IMR-90 (cell line): Measurements from ENCODE around the gene EMID1. TPM values are rescaled to one million over a fixed set of nuclear protein-coding genes. Genes with fewer than 3 reads are reported as not detected.

ENCODE experiments used
- ATAC-seq: fragments of 200-7000 bp; cut with Tn5 transposase; 2 replicates; pipeline ENCODE4 v1.9.1; 2020; ENCODE audit warnings: low read depth, mild to moderate bottlenecking, moderate library complexity
- BruUV-seq: library from RNA; stranded (reverse); fragments of 400-500 nt; replicated peaks from 2 replicates; lab custom pipeline; 2021; lab: Mats Ljungman, UMichigan
- CTCF ChIA-PET: fragments of 300-600 bp; formaldehyde crosslinking; extraction: SDS; loops from one replicate; lab custom pipeline; 2021; ENCODE audit warnings: antibody characterized with exemption; lab: Yijun Ruan, JAX
- POLR2A ChIA-PET: fragments of 300-600 bp; sonication (Branson Sonifier 250); formaldehyde crosslinking; loops from one replicate; lab custom pipeline; 2022; ENCODE audit warnings: antibody characterized with exemption; ENCODE audit not compliant: unreplicated experiment; lab: Charles Lee
- DNase-seq: peaks from one replicate; pipeline ENCODE4 v3.0.0; 2013
- H2AFZ ChIP-seq: replicated peaks from 2 replicates; pipeline ENCODE3; 2013; ENCODE audit warnings: low read length, mild to moderate bottlenecking; ENCODE audit not compliant: poor library complexity
- H2AK5ac ChIP-seq: 2 replicates; pipeline ENCODE4 v1.6.1; 2013; ENCODE audit warnings: low read depth, low read length, inconsistent platforms
- H2AK9ac ChIP-seq: replicated peaks from 2 replicates; pipeline ENCODE3; 2013; ENCODE audit warnings: mild to moderate bottlenecking, low read depth, low read length, moderate library complexity; ENCODE audit not compliant: poor library complexity
- H2BK120ac ChIP-seq: 2 replicates; pipeline ENCODE4 v1.6.1; 2013; ENCODE audit warnings: low read depth, low read length, inconsistent platforms
- H2BK15ac ChIP-seq: 3 replicates; pipeline ENCODE4 v1.6.1; 2013; ENCODE audit warnings: low read depth, low read length, inconsistent platforms
- H2BK20ac ChIP-seq: 2 replicates; pipeline ENCODE4 v1.6.1; 2013; ENCODE audit warnings: low read depth, mild to moderate bottlenecking, inconsistent platforms, low read length, moderate library complexity
- H2BK5ac ChIP-seq: 2 replicates; pipeline ENCODE4 v1.6.1; 2013; ENCODE audit warnings: mild to moderate bottlenecking, low read depth, low read length, inconsistent platforms; ENCODE audit not compliant: poor library complexity, severe bottlenecking
- H3K14ac ChIP-seq: replicated peaks from 2 replicates; pipeline ENCODE4 v1.6.1; 2013; ENCODE audit warnings: low read depth, low read length, inconsistent platforms
- H3K18ac ChIP-seq: 2 replicates; pipeline ENCODE4 v1.6.1; 2013; ENCODE audit warnings: low read depth, low read length, control low read depth
- H3K23ac ChIP-seq: 2 replicates; pipeline ENCODE4 v1.6.1; 2013; ENCODE audit warnings: low read depth, low read length, inconsistent platforms
- H3K27ac ChIP-seq: 2 replicates; pipeline ENCODE4 v1.5.1; 2013; ENCODE audit warnings: mild to moderate bottlenecking, control low read depth, low read length; ENCODE audit not compliant: insufficient read depth
- H3K27me3 ChIP-seq: 2 replicates; pipeline ENCODE4 v1.6.1; 2013; ENCODE audit warnings: low read length; ENCODE audit not compliant: control insufficient read depth, insufficient read depth
- H3K36me3 ChIP-seq: 2 replicates; pipeline ENCODE4 v1.6.1; 2013; ENCODE audit warnings: low read length, mixed read lengths; ENCODE audit not compliant: control insufficient read depth, insufficient read depth
- H3K4ac ChIP-seq: 2 replicates; pipeline ENCODE4 v1.6.1; 2013; ENCODE audit warnings: low read depth, low read length, inconsistent platforms
- H3K4me1 ChIP-seq: 2 replicates; pipeline ENCODE4 v1.6.1; 2013; ENCODE audit warnings: low read length, mixed read lengths; ENCODE audit not compliant: control insufficient read depth, insufficient read depth
- H3K4me2 ChIP-seq: 2 replicates; pipeline ENCODE4 v1.6.1; 2013; ENCODE audit warnings: low read depth, mild to moderate bottlenecking, control low read depth, low read length, moderate library complexity
- H3K4me3 ChIP-seq: 2 replicates; pipeline ENCODE4 v1.5.1; 2013; ENCODE audit warnings: low read depth, mild to moderate bottlenecking, control low read depth, low read length, moderate library complexity; ENCODE audit not compliant: insufficient read depth
- H3K56ac ChIP-seq: 2 replicates; pipeline ENCODE4 v1.6.1; 2013; ENCODE audit warnings: low read length, inconsistent platforms; ENCODE audit not compliant: insufficient read depth; ENCODE audit errors: extremely low read depth
- H3K79me1 ChIP-seq, 2 experiments: 2 replicates each; pipeline ENCODE4 v1.6.1; 2013; ENCODE audit warnings: low read length in 2 of 2, inconsistent platforms in 1 of 2, low read depth in 1 of 2
- H3K9ac ChIP-seq: 2 replicates; pipeline ENCODE4 v1.6.1; 2013; ENCODE audit warnings: low read depth, low read length, control low read depth
- H3K9me1 ChIP-seq: 2 replicates; pipeline ENCODE4 v1.6.1; 2013; ENCODE audit warnings: low read length, inconsistent platforms; ENCODE audit not compliant: insufficient read depth
- H3K9me3 ChIP-seq: 2 replicates; pipeline ENCODE4 v1.6.1; 2013; ENCODE audit warnings: low read length; ENCODE audit not compliant: control insufficient read depth, insufficient read depth
- H4K20me1 ChIP-seq: 2 replicates; pipeline ENCODE4 v1.6.1; 2013; ENCODE audit warnings: low read length, inconsistent platforms; ENCODE audit not compliant: insufficient read depth
- H4K5ac ChIP-seq: 2 replicates; pipeline ENCODE4 v1.6.1; 2013; ENCODE audit warnings: mild to moderate bottlenecking, low read depth, low read length, control low read depth
- H4K8ac ChIP-seq, 2 experiments: 2 replicates each; pipeline ENCODE4 v1.6.1; 2013; ENCODE audit warnings: low read depth in 2 of 2, low read length in 2 of 2, control low read depth in 1 of 2, inconsistent platforms in 1 of 2
- H4K91ac ChIP-seq: 2 replicates; pipeline ENCODE4 v1.6.1; 2013; ENCODE audit warnings: low read depth, low read length, inconsistent platforms; ENCODE audit not compliant: insufficient read depth
- CEBPB ChIP-seq: IDR thresholded peaks from 2 replicates; pipeline ENCODE4 v1.6.1; 2012; ENCODE audit warnings: low read depth, low read length, improper control_type of control experiment
- RAD21 ChIP-seq: IDR thresholded peaks from 2 replicates; pipeline ENCODE4 v1.6.1; 2012; ENCODE audit warnings: low read length, improper control_type of control experiment
- RFX5 ChIP-seq: IDR thresholded peaks from 2 replicates; pipeline ENCODE4 v1.8.0; 2012; ENCODE audit warnings: low read depth, mild to moderate bottlenecking, low read length, moderate library complexity
- WGBS, 2 experiments: methylation state at CpG; one replicate each; pipeline versions ENCODE4 v1.1.5 to v1.1.7; 2013; ENCODE audit warnings: missing lambda C conversion rate in 2 of 2; ENCODE audit not compliant: insufficient read length in 1 of 2; ENCODE audit errors: extremely low coverage in 2 of 2; 5-methylcytosine and 5-hydroxymethylcytosine counted together
- dilution Hi-C: fragments of 300-500 bp; cut with HindIII; formaldehyde crosslinking; loops from one replicate; pipeline ENCODE4 v1.14.3; 2018; ENCODE audit warnings: low sequenced_read_pairs; ENCODE audit not compliant: unreplicated experiment
- in situ Hi-C: fragments of 300-500 bp; cut with MboI; formaldehyde crosslinking; loops from 3 replicates; pipeline ENCODE4 v1.14.3; 2019; ENCODE audit warnings: low sequenced_read_pairs, inconsistent platforms, mixed read lengths
- intact Hi-C: fragments of 100-400 bp; cut with micrococcal nuclease; formaldehyde crosslinking; loops from 2 replicates; pipeline ENCODE4 v1.10.0; 2022
- polyA plus RNA-seq, 3 experiments: library from polyadenylated mRNA; depleted of rRNA; stranded (reverse); fragments of >200 nt; gene quantifications; 2 replicates each; pipeline ENCODE4 v1.2.3, GENCODE V29; 2012; ENCODE audit warnings: low replicate concordance in 1 of 3
- total RNA-seq: library from RNA; depleted of rRNA; stranded (reverse); fragments of >200 nt; gene quantifications from 2 replicates; pipeline ENCODE4 v1.2.3, GENCODE V29; 2012

EMID1 gene
- total and polyA plus RNA-seq, 2 of the 4 experiments (the other 2 are of a cell fraction), result 0.54 to 1.3 TPM

- TF ChIP-seq RFX5, result no peak
Measured at GRCh38 chr22:29253561-29254285, 48.0 kb downstream of the EMID1 start (continued).

- no peak overlapping the region for H2BK120ac ChIP-seq
- no peak overlapping the region for H2AK5ac ChIP-seq
- no peak overlapping the region for H3K23ac ChIP-seq
- no TSS peak for BruUV-seq
- no peaks in the 10 kb centered on the region for H4K20me1 ChIP-seq
- POLR2A ChIA-PET, result no interaction called here
- H3K27me3 ChIP-seq, result no peaks in the 10 kb centered on the region; the same call in 1 of the 2 replicates
- no peak overlapping the region for H3K4ac ChIP-seq
- CTCF ChIA-PET, result no interaction called here
- no peak overlapping the region for H2AFZ ChIP-seq
- TF ChIP-seq CEBPB (no peak), RAD21 (no peak)
- H2BK15ac ChIP-seq, result no peak overlapping the region
- H3K56ac ChIP-seq, result no peak overlapping the region
- H3K9me1 ChIP-seq, result 0 out of 2 replicates have a peak, but pooled peaks cover 2% of the 10 kb centered on the region
- H3K36me3 ChIP-seq, result no peaks in the 10 kb centered on the region; the same call in 1 of the 2 replicates
- no peak overlapping the region for H4K91ac ChIP-seq
- WGBS, 2 experiments, result no CpG with 5 or more reads among the region's 4 CpGs
- no peak overlapping the region for H3K27ac ChIP-seq
- dilution Hi-C loops (no loop called here), intact Hi-C loops (loop anchor here (2.0 kb wide), 1 partner anchor 651 kb away; no protein-coding TSS in a partner anchor), in situ Hi-C loops (no loop called here)
- DNase-seq (no peak), ATAC-seq (no peak)
- H2BK5ac ChIP-seq, result no peak overlapping the region
- H4K8ac ChIP-seq, result no peak overlapping the region
- H4K5ac ChIP-seq, result no peak overlapping the region
- no peak overlapping the region for H2BK20ac ChIP-seq
- H2AK9ac ChIP-seq, result no peak overlapping the region
- no peaks in the 10 kb centered on the region for H3K4me1 ChIP-seq
- H3K18ac ChIP-seq, result no peak overlapping the region
- H3K9me3 ChIP-seq, result no peaks in the 10 kb centered on the region
- no peak overlapping the region for H3K4me2 ChIP-seq
- H3K4me3 ChIP-seq, result no peak overlapping the region
- H3K9ac ChIP-seq, result no peak overlapping the region
- no peaks in the 10 kb centered on the region for H3K79me1 ChIP-seq
- no peak overlapping the region for H3K14ac ChIP-seq
Measured at GRCh38 chr22:29254286-29254660, 48.6 kb downstream of the EMID1 start.
